IMR-90 (cell line): ENCODE results near the gene ANO7. TPM values are rescaled to one million over a fixed set of nuclear protein-coding genes. Genes with fewer than 3 reads are reported as not detected.

ENCODE experiments used
- ATAC-seq: fragments of 200-7000 bp; cut with Tn5 transposase; 2 replicates; pipeline ENCODE4 v1.9.1; 2020; ENCODE audit warnings: low read depth, mild to moderate bottlenecking, moderate library complexity
- BruUV-seq: library from RNA; stranded (reverse); fragments of 400-500 nt; replicated peaks from 2 replicates; lab custom pipeline; 2021; lab: Mats Ljungman, UMichigan
- CTCF ChIA-PET: fragments of 300-600 bp; formaldehyde crosslinking; extraction: SDS; loops from one replicate; lab custom pipeline; 2021; ENCODE audit warnings: antibody characterized with exemption; lab: Yijun Ruan, JAX
- POLR2A ChIA-PET: fragments of 300-600 bp; sonication (Branson Sonifier 250); formaldehyde crosslinking; loops from one replicate; lab custom pipeline; 2022; ENCODE audit warnings: antibody characterized with exemption; ENCODE audit not compliant: unreplicated experiment; lab: Charles Lee
- DNase-seq: peaks from one replicate; pipeline ENCODE4 v3.0.0; 2013
- H2AFZ ChIP-seq: replicated peaks from 2 replicates; pipeline ENCODE3; 2013; ENCODE audit warnings: low read length, mild to moderate bottlenecking; ENCODE audit not compliant: poor library complexity
- H2AK5ac ChIP-seq: 2 replicates; pipeline ENCODE4 v1.6.1; 2013; ENCODE audit warnings: low read depth, low read length, inconsistent platforms
- H2AK9ac ChIP-seq: replicated peaks from 2 replicates; pipeline ENCODE3; 2013; ENCODE audit warnings: mild to moderate bottlenecking, low read depth, low read length, moderate library complexity; ENCODE audit not compliant: poor library complexity
- H2BK120ac ChIP-seq: 2 replicates; pipeline ENCODE4 v1.6.1; 2013; ENCODE audit warnings: low read depth, low read length, inconsistent platforms
- H2BK15ac ChIP-seq: 3 replicates; pipeline ENCODE4 v1.6.1; 2013; ENCODE audit warnings: low read depth, low read length, inconsistent platforms
- H2BK20ac ChIP-seq: 2 replicates; pipeline ENCODE4 v1.6.1; 2013; ENCODE audit warnings: low read depth, mild to moderate bottlenecking, inconsistent platforms, low read length, moderate library complexity
- H2BK5ac ChIP-seq: 2 replicates; pipeline ENCODE4 v1.6.1; 2013; ENCODE audit warnings: mild to moderate bottlenecking, low read depth, low read length, inconsistent platforms; ENCODE audit not compliant: poor library complexity, severe bottlenecking
- H3K14ac ChIP-seq: replicated peaks from 2 replicates; pipeline ENCODE4 v1.6.1; 2013; ENCODE audit warnings: low read depth, low read length, inconsistent platforms
- H3K18ac ChIP-seq: 2 replicates; pipeline ENCODE4 v1.6.1; 2013; ENCODE audit warnings: low read depth, low read length, control low read depth
- H3K23ac ChIP-seq: 2 replicates; pipeline ENCODE4 v1.6.1; 2013; ENCODE audit warnings: low read depth, low read length, inconsistent platforms
- H3K27ac ChIP-seq: 2 replicates; pipeline ENCODE4 v1.5.1; 2013; ENCODE audit warnings: mild to moderate bottlenecking, control low read depth, low read length; ENCODE audit not compliant: insufficient read depth
- H3K27me3 ChIP-seq: 2 replicates; pipeline ENCODE4 v1.6.1; 2013; ENCODE audit warnings: low read length; ENCODE audit not compliant: control insufficient read depth, insufficient read depth
- H3K36me3 ChIP-seq: 2 replicates; pipeline ENCODE4 v1.6.1; 2013; ENCODE audit warnings: low read length, mixed read lengths; ENCODE audit not compliant: control insufficient read depth, insufficient read depth
- H3K4ac ChIP-seq: 2 replicates; pipeline ENCODE4 v1.6.1; 2013; ENCODE audit warnings: low read depth, low read length, inconsistent platforms
- H3K4me1 ChIP-seq: 2 replicates; pipeline ENCODE4 v1.6.1; 2013; ENCODE audit warnings: low read length, mixed read lengths; ENCODE audit not compliant: control insufficient read depth, insufficient read depth
- H3K4me2 ChIP-seq: 2 replicates; pipeline ENCODE4 v1.6.1; 2013; ENCODE audit warnings: low read depth, mild to moderate bottlenecking, control low read depth, low read length, moderate library complexity
- H3K4me3 ChIP-seq: 2 replicates; pipeline ENCODE4 v1.5.1; 2013; ENCODE audit warnings: low read depth, mild to moderate bottlenecking, control low read depth, low read length, moderate library complexity; ENCODE audit not compliant: insufficient read depth
- H3K56ac ChIP-seq: 2 replicates; pipeline ENCODE4 v1.6.1; 2013; ENCODE audit warnings: low read length, inconsistent platforms; ENCODE audit not compliant: insufficient read depth; ENCODE audit errors: extremely low read depth
- H3K79me1 ChIP-seq, 2 experiments: 2 replicates each; pipeline ENCODE4 v1.6.1; 2013; ENCODE audit warnings: low read length in 2 of 2, inconsistent platforms in 1 of 2, low read depth in 1 of 2
- H3K9ac ChIP-seq: 2 replicates; pipeline ENCODE4 v1.6.1; 2013; ENCODE audit warnings: low read depth, low read length, control low read depth
- H3K9me1 ChIP-seq: 2 replicates; pipeline ENCODE4 v1.6.1; 2013; ENCODE audit warnings: low read length, inconsistent platforms; ENCODE audit not compliant: insufficient read depth
- H3K9me3 ChIP-seq: 2 replicates; pipeline ENCODE4 v1.6.1; 2013; ENCODE audit warnings: low read length; ENCODE audit not compliant: control insufficient read depth, insufficient read depth
- H4K20me1 ChIP-seq: 2 replicates; pipeline ENCODE4 v1.6.1; 2013; ENCODE audit warnings: low read length, inconsistent platforms; ENCODE audit not compliant: insufficient read depth
- H4K5ac ChIP-seq: 2 replicates; pipeline ENCODE4 v1.6.1; 2013; ENCODE audit warnings: mild to moderate bottlenecking, low read depth, low read length, control low read depth
- H4K8ac ChIP-seq, 2 experiments: 2 replicates each; pipeline ENCODE4 v1.6.1; 2013; ENCODE audit warnings: low read depth in 2 of 2, low read length in 2 of 2, control low read depth in 1 of 2, inconsistent platforms in 1 of 2
- H4K91ac ChIP-seq: 2 replicates; pipeline ENCODE4 v1.6.1; 2013; ENCODE audit warnings: low read depth, low read length, inconsistent platforms; ENCODE audit not compliant: insufficient read depth
- BHLHE40 ChIP-seq: fragments of 150-350 bp; IDR thresholded peaks from 2 replicates; pipeline ENCODE4 v1.6.1; 2016; ENCODE audit warnings: mild to moderate bottlenecking, low read depth, low read length
- CEBPB ChIP-seq: IDR thresholded peaks from 2 replicates; pipeline ENCODE4 v1.6.1; 2012; ENCODE audit warnings: low read depth, low read length, improper control_type of control experiment
- CHD1 ChIP-seq: IDR thresholded peaks from 2 replicates; pipeline ENCODE4 v1.6.1; 2012; ENCODE audit warnings: low read depth, low read length, improper control_type of control experiment
- FOS ChIP-seq: fragments of 150-350 bp; IDR thresholded peaks from 2 replicates; pipeline ENCODE4 v1.6.1; 2016; ENCODE audit warnings: low read depth, low read length
- MAFK ChIP-seq: IDR thresholded peaks from 2 replicates; pipeline ENCODE4 v1.6.1; 2012; ENCODE audit warnings: low read depth, low read length, improper control_type of control experiment
- MAZ ChIP-seq: IDR thresholded peaks from 2 replicates; pipeline ENCODE4 v1.6.1; 2012; ENCODE audit warnings: low read depth, mild to moderate bottlenecking, low read length, improper control_type of control experiment, moderate library complexity, borderline replicate concordance
- MXI1 ChIP-seq: IDR thresholded peaks from 2 replicates; pipeline ENCODE4 v1.6.1; 2012; ENCODE audit warnings: low read depth, mild to moderate bottlenecking, low read length, moderate library complexity, borderline replicate concordance
- POLR2A ChIP-seq: IDR thresholded peaks from 2 replicates; pipeline ENCODE4 v1.6.1; 2012; ENCODE audit warnings: mild to moderate bottlenecking, low read depth, low read length
- RAD21 ChIP-seq: IDR thresholded peaks from 2 replicates; pipeline ENCODE4 v1.6.1; 2012; ENCODE audit warnings: low read length, improper control_type of control experiment
- RCOR1 ChIP-seq: IDR thresholded peaks from 2 replicates; pipeline ENCODE4 v1.6.1; 2012; ENCODE audit warnings: mild to moderate bottlenecking, low read length, improper control_type of control experiment; ENCODE audit not compliant: insufficient replicate concordance
- RFX5 ChIP-seq: IDR thresholded peaks from 2 replicates; pipeline ENCODE4 v1.8.0; 2012; ENCODE audit warnings: low read depth, mild to moderate bottlenecking, low read length, moderate library complexity
- SMC3 ChIP-seq: fragments of 150-350 bp; IDR thresholded peaks from 2 replicates; pipeline ENCODE4 v1.6.1; 2016; ENCODE audit warnings: low read depth, mild to moderate bottlenecking, antibody characterized with exemption, low read length, moderate library complexity
- WGBS, 2 experiments: methylation state at CpG; one replicate each; pipeline versions ENCODE4 v1.1.5 to v1.1.7; 2013; ENCODE audit warnings: missing lambda C conversion rate in 2 of 2; ENCODE audit not compliant: insufficient read length in 1 of 2; ENCODE audit errors: extremely low coverage in 2 of 2; 5-methylcytosine and 5-hydroxymethylcytosine counted together
- dilution Hi-C: fragments of 300-500 bp; cut with HindIII; formaldehyde crosslinking; loops from one replicate; pipeline ENCODE4 v1.14.3; 2018; ENCODE audit warnings: low sequenced_read_pairs; ENCODE audit not compliant: unreplicated experiment
- in situ Hi-C: fragments of 300-500 bp; cut with MboI; formaldehyde crosslinking; loops from 3 replicates; pipeline ENCODE4 v1.14.3; 2019; ENCODE audit warnings: low sequenced_read_pairs, inconsistent platforms, mixed read lengths
- intact Hi-C: fragments of 100-400 bp; cut with micrococcal nuclease; formaldehyde crosslinking; loops from 2 replicates; pipeline ENCODE4 v1.10.0; 2022
- polyA plus RNA-seq, 3 experiments: library from polyadenylated mRNA; depleted of rRNA; stranded (reverse); fragments of >200 nt; gene quantifications; 2 replicates each; pipeline ENCODE4 v1.2.3, GENCODE V29; 2012; ENCODE audit warnings: low replicate concordance in 1 of 3
- total RNA-seq: library from RNA; depleted of rRNA; stranded (reverse); fragments of >200 nt; gene quantifications from 2 replicates; pipeline ENCODE4 v1.2.3, GENCODE V29; 2012
- TF ChIP-seq, protein P1 (sequence below): fragments of 150-350 bp; IDR thresholded peaks from 2 replicates; pipeline ENCODE4 v1.6.1; 2016; ENCODE audit warnings: low read depth, mild to moderate bottlenecking, low read length, moderate library complexity, borderline replicate concordance
- TF ChIP-seq, protein P2 (sequence below): conservative IDR thresholded peaks from 2 replicates; pipeline ENCODE4 v1.5.1; 2012; ENCODE audit warnings: mild to moderate bottlenecking, low read depth, low read length, improper control_type of control experiment
- TF ChIP-seq, protein P3 (sequence below): fragments of 150-350 bp; IDR thresholded peaks from 2 replicates; pipeline ENCODE4 v1.6.1; 2017; ENCODE audit warnings: mild to moderate bottlenecking, antibody characterized with exemption, low read length, low read depth

The ANO7 gene
- total and polyA plus RNA-seq, 2 of the 4 experiments (the other 2 are of a cell fraction) = 0.36 to 3.4 TPM

DNA sequence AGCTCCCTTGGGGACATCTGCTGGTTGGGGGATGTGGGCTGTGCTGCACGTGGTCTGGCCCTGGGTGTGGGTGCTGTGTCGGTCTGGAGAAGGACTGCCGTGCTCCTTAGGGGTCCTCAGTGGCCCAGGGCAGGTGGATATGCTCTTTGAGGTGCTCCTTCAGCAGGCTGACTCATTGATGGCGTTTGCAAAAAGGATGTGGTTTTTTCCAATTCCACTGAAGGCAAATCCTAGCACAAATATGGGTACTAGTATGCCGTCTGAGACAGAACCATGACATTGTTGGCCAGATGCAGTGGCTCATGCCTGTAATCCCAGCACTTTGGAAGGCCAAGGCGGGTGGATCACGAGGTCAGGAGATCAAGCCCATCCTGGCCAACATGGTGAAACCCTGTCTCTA, 34.9 kb upstream of the ANO7 start:
- Histone ChIP-seq H3K27me3 (no peaks in the 10 kb centered on the region), H4K20me1 (peaks cover 22% of the 10 kb centered on the region), H2BK15ac (no peak overlapping the region), H3K36me3 (peaks cover 19% of the 10 kb centered on the region), H3K4ac (no peak overlapping the region), H3K23ac (no peak overlapping the region), H3K4me3 (no peak overlapping the region), H4K5ac (no peak overlapping the region), H4K91ac (no peak overlapping the region), H3K14ac (no peak overlapping the region), H4K8ac (no peak overlapping the region), H2BK120ac (no peak overlapping the region), H3K9me1 (peaks cover 20% of the 10 kb centered on the region), H3K4me2 (no peak overlapping the region), H3K9me3 (no peaks in the 10 kb centered on the region), H3K9ac (no peak overlapping the region), H3K18ac (no peak overlapping the region), H2BK20ac (no peak overlapping the region), H2AFZ (no peak overlapping the region), H2AK5ac (0 out of 2 replicates have a peak overlapping the region, but pooled peaks have one; percentile 21), H3K4me1 (peaks cover 7% of the 10 kb centered on the region; the same call in 1 of the 2 replicates), H2BK5ac (no peak overlapping the region), H2AK9ac (peak overlapping the region; percentile 48), H3K56ac (no peak overlapping the region), H3K27ac (no peak overlapping the region), H3K79me1 (peaks cover 22 to 49% of the 10 kb centered on the region in 2 experiments)
- WGBS, 2 experiments = 80% methylated on average over 4 of the region's 7 CpGs; no CpG with 5 or more reads in 1 of the 2 experiments
- POLR2A ChIA-PET = no interaction called here
- DNase-seq (peak; percentile 54), ATAC-seq (no peak)
- BruUV-seq = no TSS peak
- TF ChIP-seq CEBPB (no peak), BHLHE40 (no peak), MAFK (no peak), RFX5 (no peak), MAZ (no peak), POLR2A (no peak), SMC3 (no peak), FOS (no peak), MXI1 (no peak), RAD21 (no peak), RCOR1 (no peak), CHD1 (no peak)
- TF ChIP-seq, protein P1, sequence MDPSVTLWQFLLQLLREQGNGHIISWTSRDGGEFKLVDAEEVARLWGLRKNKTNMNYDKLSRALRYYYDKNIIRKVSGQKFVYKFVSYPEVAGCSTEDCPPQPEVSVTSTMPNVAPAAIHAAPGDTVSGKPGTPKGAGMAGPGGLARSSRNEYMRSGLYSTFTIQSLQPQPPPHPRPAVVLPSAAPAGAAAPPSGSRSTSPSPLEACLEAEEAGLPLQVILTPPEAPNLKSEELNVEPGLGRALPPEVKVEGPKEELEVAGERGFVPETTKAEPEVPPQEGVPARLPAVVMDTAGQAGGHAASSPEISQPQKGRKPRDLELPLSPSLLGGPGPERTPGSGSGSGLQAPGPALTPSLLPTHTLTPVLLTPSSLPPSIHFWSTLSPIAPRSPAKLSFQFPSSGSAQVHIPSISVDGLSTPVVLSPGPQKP = no peak
- TF ChIP-seq, protein P2, sequence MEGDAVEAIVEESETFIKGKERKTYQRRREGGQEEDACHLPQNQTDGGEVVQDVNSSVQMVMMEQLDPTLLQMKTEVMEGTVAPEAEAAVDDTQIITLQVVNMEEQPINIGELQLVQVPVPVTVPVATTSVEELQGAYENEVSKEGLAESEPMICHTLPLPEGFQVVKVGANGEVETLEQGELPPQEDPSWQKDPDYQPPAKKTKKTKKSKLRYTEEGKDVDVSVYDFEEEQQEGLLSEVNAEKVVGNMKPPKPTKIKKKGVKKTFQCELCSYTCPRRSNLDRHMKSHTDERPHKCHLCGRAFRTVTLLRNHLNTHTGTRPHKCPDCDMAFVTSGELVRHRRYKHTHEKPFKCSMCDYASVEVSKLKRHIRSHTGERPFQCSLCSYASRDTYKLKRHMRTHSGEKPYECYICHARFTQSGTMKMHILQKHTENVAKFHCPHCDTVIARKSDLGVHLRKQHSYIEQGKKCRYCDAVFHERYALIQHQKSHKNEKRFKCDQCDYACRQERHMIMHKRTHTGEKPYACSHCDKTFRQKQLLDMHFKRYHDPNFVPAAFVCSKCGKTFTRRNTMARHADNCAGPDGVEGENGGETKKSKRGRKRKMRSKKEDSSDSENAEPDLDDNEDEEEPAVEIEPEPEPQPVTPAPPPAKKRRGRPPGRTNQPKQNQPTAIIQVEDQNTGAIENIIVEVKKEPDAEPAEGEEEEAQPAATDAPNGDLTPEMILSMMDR = no peak
- TF ChIP-seq, protein P3, sequence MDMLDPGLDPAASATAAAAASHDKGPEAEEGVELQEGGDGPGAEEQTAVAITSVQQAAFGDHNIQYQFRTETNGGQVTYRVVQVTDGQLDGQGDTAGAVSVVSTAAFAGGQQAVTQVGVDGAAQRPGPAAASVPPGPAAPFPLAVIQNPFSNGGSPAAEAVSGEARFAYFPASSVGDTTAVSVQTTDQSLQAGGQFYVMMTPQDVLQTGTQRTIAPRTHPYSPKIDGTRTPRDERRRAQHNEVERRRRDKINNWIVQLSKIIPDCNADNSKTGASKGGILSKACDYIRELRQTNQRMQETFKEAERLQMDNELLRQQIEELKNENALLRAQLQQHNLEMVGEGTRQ = no peak
- intact Hi-C loops (loop anchor here (5.0 kb wide), 1 partner anchor 241 kb away; no protein-coding TSS in a partner anchor), dilution Hi-C loops (no loop called here), in situ Hi-C loops (no loop called here)
- CTCF ChIA-PET = no interaction called here
